ENCODE results near the gene MYO10.
A peak's percentile ranks its signal among the peaks of the same experiment; 100 is the strongest.

MYO10 gene

GRCh38 chr5:16807547-16807864 lies 128.6 kb downstream of the MYO10 start:
- DNase-seq, result no peak

GRCh38 chr5:16806711-16807546 lies 129.2 kb downstream of the MYO10 start:
- no peak for DNase-seq

GRCh38 chr5:16805486-16805885 lies 130.6 kb downstream of the MYO10 start:
- no peak for DNase-seq

DNA sequence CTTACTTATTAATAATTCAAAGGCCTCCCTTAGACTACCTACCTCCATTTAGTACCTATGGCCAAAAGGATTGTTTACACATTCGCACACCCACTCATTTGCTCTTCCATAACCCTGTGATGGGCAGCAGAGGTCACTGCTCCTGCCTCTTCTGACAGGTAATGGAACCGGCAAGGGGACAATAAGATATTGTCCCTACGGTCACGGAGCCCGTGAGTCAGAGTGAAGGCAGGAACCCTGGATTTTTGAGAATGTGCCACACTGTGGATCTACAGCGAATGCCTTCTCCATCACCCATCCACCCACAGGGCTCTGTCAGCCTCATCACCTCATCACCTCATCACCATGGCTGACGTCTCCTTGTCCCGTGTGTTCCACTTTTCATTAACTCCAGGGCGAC lies 132.3 kb downstream of the MYO10 start:
- DNase-seq, result no peak

GRCh38 chr5:16800477-16800876 lies 135.6 kb downstream of the MYO10 start:
- DNase-seq, result no peak

DNA sequence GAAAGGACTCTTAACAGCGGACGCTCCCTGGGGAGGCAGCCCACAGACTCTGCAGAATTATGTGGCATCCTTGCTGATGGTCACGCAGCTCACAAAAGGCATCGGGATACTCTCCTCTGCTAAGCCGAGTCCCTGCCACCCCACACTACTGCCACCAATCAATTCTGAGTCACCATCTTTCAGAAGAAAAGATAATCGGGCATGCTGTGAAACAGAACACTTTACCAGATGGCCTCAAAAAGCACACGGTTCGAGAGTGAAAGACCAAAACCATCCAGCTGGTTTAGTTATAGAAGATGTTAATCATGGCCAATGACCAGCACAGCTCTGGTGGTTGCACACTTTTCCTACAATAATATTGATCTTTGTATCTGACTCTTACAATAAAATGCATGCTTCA lies 136.3 kb downstream of the MYO10 start:
- no peak for DNase-seq

DNA sequence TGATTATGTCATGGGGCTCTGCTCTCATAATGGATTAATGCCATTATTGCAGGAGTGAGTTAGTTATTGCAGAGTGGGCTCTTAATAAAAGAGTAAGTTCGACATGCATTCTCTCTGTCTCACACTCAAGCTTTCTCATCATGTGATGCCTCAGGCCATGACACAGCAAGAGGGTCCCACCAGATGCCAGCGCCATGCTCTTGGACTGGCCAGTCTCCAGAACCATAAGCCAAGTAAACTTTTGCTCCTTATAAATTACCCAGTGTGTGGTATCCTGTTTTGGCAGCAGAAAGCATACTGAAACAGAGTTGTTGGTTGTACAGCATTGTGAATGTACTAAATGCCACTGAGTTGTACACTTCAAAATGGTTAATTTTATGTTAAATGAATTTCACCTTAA lies 138.1 kb downstream of the MYO10 start:
- no peak for DNase-seq

DNA sequence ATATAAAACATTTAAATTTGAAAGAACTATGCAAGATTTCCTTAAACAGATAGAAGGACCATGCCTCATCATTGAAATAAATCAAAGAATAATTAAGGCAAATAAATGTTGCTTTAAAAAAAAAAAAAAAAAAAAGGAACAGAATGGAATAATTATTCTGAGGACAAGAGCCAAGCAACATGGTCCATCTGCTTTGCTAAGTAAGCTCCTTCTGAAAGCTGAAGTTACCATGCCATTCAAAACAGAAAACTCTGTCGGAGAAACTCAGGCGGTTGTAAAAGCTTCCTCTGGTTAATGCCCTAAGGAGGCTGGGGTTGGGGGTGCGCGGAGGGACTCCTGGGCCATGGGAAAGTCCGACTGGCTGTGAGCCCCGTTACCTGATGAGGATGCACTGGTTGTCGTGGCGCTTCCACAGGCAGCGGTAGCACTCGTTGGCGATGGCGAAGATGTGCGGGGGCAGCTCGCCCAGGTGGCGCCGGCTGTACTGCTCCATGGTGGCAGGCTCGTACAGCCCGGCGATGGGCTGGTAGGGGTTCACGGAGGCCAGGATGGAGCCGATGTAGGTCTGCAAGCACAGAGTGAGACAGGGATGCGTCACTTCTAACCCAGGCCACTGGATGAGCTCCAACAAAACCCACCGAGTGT lies 141.7 kb downstream of the MYO10 start:
- DNase-seq, result no peak

DNA sequence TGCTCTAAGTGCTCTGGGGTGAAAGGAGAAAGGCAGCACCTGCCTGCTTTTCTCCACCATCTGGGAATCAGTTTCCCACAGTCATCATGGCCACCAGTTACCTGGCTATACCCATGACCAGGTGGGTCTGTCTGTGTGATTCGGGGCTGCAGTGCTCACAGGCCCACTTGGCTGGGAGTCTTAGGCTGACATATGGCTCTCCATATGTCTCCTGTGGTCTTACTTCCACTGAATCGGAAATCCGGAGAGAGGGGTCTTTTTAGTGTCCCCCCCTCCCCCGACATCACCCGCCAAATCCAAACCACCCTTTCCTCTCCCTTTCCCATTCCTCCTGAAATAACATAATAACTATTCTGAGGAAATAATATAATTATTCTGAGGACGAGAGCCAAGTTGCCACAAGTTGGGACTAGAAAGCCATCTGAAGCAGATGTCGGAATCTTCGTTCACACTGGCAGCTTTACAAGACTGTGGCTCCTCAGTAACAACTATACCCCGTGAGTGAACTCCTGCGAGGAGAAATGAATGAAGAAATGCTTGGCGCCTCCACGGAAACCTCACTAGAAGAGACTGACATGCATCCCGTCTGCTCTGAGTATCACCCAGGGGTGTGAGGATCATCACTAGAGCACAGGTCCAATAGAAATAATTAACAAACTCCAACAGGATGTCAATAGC lies 143.4 kb downstream of the MYO10 start:
- DNase-seq, result no peak

GRCh38 chr5:16791904-16792597 lies 144.0 kb downstream of the MYO10 start:
- DNase-seq, result no peak

GRCh38 chr5:16791036-16791705 lies 144.9 kb downstream of the MYO10 start:
- DNase-seq, result peak; percentile 32

DNA sequence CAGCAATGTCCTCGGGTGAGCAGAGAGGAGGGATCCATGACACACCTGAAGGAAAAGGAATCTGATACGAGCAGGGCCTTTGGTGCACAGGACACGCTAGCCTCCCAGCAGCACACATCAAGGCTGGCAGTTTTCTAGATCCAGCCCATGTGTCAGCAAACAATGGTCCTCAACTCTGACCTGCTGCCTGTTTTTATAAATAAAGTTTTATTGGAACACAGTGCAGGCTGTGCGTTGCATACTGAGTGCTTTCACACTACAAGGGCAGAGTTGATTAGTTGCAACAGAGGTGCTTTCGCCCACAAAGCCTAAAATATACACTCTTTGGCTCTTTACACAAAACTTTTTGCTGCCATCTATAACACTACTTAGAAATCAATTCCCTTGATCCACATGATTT lies 147.1 kb downstream of the MYO10 start:
- DNase-seq, result no peak

GRCh38 chr5:16787278-16787677 lies 148.8 kb downstream of the MYO10 start:
- no peak for DNase-seq

DNA sequence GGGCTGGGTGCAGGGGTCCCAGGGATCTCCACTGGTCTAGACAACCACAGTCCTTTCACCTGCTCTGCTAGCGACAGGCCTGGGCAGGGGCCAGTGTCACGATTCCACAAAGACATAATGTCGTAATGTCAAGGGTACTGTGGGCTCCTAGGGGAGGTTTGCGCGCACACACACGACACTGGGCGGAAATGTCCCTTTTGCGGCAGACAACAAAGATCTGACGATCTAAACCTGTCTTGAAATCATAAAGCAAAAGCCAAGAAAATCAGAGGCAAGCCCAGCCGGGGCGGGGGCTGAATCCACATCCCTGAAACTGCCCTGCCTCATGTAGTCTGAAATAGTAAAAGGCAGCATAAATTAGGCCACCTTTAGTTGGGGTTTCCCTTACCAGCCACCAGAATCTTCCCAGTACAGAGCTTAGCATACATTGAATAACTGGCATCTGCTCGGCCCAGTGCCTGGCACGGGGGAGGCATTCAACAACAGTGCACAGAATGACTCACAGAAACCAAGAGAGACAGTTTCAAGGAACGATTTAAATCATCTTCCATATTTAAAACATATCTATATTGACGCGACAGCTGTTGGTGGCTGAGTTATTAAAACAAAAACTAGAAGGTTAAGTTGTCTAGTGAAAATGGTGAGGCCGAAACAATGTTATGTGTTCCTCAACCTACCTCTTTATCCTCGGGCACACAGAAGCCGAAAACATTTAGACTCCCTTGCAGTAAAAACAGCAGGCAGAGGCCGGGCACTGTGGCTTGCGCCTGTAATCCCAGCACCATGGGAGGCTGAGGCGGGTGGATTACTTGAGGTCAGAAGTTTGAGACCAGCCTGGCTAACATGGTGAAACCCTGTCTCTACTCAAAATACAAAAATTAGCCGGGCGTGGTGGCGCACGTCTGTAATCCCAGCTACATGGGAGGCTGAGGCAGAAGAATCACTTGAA lies 151.0 kb downstream of the MYO10 start:
- no peak for DNase-seq

- no peak for DNase-seq
Observed at GRCh38 chr5:16784088-16784487, 152.0 kb downstream of the MYO10 start.

GRCh38 chr5:16781828-16782626 lies 154.1 kb downstream of the MYO10 start:
- DNase-seq, result no peak

GRCh38 chr5:16780325-16780724 lies 155.8 kb downstream of the MYO10 start:
- no peak for DNase-seq

DNA sequence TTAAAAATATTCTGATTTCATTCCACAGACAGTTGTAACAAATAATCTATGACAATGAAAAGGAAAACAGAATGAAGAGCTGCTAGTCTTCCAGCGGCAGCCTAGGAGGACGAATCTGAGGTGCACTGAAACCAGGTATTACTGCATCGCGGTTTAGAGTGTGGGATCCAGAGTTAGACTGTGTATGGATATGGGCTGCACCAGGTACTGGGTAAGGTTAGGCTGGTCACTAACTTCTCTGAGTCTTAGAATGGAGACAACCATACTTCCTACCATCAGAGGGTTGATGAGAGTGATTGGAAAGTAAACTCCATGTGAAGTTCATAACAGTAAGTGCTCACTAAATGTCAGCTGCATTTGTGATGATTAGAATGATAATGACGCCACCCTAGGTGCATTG lies 158.7 kb downstream of the MYO10 start:
- DNase-seq, result no peak

DNA sequence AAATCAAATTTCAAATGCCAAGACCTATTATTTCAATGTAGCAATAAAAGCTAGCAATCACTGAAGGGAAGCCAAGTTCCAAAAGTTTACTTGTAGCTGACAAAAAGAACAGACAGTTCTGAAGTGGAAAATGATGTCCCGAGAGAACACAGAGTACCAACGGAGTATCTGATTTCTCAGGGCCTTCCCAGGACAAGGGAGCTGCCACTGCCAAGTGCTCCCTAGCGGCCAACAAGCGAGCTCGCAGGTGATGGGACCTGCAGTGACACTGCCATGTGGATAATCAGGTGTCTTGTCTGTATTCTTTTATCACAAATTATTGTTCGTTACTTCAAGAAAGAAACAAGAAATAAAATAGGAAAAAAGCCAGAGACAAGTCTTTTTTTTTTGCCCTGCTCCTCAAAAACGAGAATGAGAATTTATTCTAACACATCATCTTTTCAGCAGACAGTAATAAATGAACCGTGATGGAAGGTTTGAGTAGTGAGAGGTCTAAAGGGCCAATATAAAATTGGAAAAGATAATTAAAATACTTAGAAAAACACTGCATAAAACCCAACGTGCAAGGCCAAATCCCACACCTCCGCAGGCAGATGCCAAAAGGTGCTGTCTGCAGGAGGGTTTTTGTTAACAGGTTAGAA lies 159.4 kb downstream of the MYO10 start:
- DNase-seq, result no peak

GRCh38 chr5:16774806-16775205 lies 161.3 kb downstream of the MYO10 start:
- no peak for DNase-seq
